ENCODE measurements around the gene CDK9.

Gene CDK9

GRCh38 chr9:127746959-127747569 lies 38.8 kb upstream of the CDK9 start:
- TF ChIP-seq CTCF (IDR thresholded peaks at IDR 0.05; ENCODE audit: low read depth, low read length) = no peak
- DNase-seq (ENCODE audit: extremely low read depth, low read depth) = no peak

DNA sequence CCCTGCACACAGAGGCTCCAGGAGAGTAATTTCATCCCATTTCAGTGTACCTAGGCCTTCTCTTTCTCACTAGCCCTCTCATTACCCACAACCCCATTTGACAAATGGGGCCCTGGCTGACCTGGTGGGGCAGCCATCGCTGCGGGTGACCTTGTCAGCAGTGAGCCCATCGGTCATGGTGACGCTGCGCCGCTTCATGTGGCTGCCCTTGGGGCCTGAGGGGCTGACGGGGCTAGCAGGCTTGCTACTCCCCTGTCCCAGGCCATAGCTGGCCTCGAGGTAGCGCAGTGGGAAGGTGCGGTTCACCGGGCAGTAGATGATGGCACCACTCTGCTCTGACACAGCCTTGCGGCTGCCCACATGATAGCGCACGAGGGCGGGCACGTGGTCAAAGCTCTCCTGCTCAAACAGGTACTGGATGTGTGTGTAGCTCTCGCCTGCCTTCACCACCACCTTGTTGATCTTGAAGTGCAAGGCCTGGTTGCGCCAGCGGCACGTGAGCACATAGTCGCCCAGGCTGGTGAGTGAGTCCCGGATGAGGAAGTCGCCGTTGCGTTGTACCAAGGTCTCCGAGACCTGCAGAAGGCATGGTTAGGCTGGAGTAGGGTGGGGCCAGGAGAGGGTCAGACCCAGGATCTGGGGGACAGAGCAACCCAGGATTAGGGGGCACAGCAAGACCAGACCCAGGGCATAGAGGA lies 36.6 kb upstream of the CDK9 start:
- no peak for TF ChIP-seq CTCF (IDR thresholded peaks at IDR 0.05; ENCODE audit: low read depth, low read length)
- no peak for DNase-seq (ENCODE audit: extremely low read depth, low read depth)

DNA sequence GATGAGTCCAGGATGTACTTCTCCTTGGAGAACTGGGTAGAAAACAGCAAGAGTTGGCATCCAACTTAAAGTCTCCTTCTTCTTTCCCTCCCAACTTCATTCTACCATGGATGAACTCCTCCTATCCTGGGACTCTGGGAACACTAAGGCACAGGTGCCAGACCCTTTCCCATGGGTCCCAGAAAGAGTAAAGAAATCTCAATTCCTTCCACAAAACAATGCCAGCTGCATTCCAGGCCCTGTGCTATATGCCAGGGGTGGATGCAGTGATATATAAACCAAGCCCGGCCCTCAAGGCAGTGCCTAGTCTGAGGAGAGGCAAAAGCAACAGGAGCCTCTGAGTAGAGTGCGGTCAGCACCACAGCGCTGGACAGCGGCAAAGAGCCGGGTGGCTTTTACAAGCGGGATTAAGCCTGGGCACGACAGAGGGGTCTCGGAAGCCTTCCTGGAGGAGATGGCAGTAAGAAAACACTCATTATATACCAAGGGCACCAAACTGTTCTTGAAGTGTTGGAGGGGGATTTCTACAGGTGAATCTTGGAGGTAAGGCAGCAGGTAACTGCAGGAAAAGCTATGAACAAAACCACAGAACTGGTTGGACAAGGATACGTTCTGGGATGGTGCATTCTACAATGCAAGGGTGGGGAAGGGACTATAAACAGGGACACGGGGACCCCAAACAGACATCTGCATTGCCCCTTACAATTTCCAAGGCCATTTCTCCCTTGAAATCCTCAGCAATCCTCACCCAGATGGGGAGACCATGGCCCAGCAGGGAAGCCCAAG lies 34.4 kb upstream of the CDK9 start:
- no peak for DNase-seq (ENCODE audit: extremely low read depth, low read depth)
- no peak for TF ChIP-seq CTCF (IDR thresholded peaks at IDR 0.05; ENCODE audit: low read depth, low read length)

DNA sequence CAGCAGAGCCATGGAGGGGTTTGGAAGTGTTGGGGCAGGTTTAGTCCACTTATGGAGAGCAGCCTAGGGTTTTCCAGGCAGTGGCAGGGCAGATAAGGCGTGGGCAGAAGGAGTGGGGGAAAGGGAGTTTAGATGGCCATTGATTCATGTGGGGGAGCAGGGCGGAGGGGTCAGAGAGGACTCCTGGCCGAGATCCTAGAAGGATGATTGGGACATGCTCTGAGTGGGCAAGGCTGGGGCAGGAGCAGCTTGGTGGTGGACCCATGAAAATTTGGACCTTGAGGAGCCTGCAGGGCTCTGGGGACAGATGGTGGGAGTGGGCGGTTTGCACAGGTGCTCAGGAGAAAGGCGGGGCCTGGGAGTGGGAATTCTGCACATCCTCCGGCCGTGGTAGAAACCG lies 32.7 kb upstream of the CDK9 start:
- TF ChIP-seq CTCF (IDR thresholded peaks at IDR 0.05; ENCODE audit: low read depth, low read length) = no peak
- DNase-seq (ENCODE audit: extremely low read depth, low read depth) = no peak

- no peak for TF ChIP-seq CTCF (IDR thresholded peaks at IDR 0.05; ENCODE audit: low read depth, low read length)
- no peak for DNase-seq (ENCODE audit: extremely low read depth, low read depth)
These were observed 32.2 kb upstream of the CDK9 start for GRCh38 chr9:127753622-127754021.

DNA sequence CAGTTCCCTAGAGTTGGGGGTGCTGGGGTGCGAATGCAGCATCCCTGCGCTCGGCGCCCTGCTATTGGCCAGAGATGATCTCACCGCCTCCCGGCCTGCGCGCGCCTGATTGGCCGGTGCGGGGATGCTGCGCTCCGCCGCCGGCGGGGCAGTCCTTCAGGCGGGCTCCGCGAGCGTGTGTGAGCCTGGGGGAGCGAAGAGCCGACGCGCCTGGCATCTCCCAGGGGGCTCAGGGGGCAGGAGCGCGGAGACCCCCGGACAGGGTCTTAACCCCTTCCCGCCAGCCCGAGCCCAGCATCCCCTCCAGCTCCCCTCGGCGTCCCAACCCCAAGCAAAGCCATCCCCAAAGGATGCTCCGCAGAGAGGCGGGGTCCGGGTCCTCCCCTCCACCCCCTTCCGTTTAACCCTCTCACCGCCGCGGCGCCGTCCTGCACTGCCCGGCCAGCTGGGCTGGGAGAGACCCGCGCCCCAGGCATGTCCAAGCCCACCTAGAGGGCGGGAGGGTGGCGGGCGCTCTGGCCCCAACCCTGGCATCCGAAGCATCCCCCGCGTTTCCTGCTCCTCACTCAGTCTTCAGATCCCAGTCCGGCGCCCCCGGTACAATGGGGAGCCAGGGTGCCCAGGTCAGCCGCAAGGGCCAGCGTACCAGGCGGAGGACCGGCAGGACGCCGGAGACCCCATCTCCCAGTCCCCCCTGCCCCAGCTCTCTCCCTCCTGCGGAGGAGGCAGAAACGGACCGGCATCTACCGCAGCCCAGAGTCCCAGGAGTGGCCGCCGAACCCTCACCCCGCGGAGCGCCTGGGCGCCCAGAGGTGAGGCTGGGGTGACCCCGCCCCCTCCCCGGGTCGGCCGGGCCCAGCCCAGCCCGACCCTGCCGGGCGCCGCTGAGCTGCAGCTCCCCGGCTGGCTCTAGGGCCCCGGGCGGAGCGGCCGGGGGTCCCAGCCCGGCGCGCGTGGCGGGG lies 31.5 kb upstream of the CDK9 start:
- DNase-seq (ENCODE audit: extremely low read depth, low read depth) = no peak
- TF ChIP-seq CTCF (IDR thresholded peaks at IDR 0.05; ENCODE audit: low read depth, low read length) = no peak
